H1 (cell line): ENCODE results near the gene ZCRB1.

Source experiments
- CREB1 ChIP-seq: IDR thresholded peaks from 2 replicates; pipeline ENCODE4 v1.6.1; 2012; ENCODE audit warnings: inconsistent platforms
- CTBP2 ChIP-seq: IDR thresholded peaks from 2 replicates; pipeline ENCODE4 v1.7.0; 2011; ENCODE audit warnings: borderline replicate concordance, mild to moderate bottlenecking, moderate library complexity, mixed read lengths, low read length; ENCODE audit not compliant: insufficient read depth, insufficient read length
- EP300 ChIP-seq, 2 experiments: IDR thresholded peaks; 1 replicate in 1 of 2; 2 replicates in 1 of 2; pipeline ENCODE4 v1.6.1; 2011 to 2012; ENCODE audit warnings: low read depth in 2 of 2, low read length in 2 of 2, mild to moderate bottlenecking in 2 of 2, borderline replicate concordance in 1 of 2, inconsistent platforms in 1 of 2, moderate library complexity in 1 of 2
- JUN ChIP-seq: IDR thresholded peaks from 2 replicates; pipeline ENCODE4 v1.6.1; 2011; ENCODE audit warnings: low read depth, mild to moderate bottlenecking, improper control_type of control experiment, low read length

GRCh38 chr12:42360747-42361403, 35.0 kb upstream of the ZCRB1 start:
- TF ChIP-seq EP300 (IDR thresholded peaks at IDR 0.05; ENCODE audit: borderline replicate concordance in 1 of 2, low read depth in 2 of 2, low read length in 2 of 2) (no peak), JUN (no peak), CREB1 (no peak), CTBP2 (no peak)
